Measurements from ENCODE around the gene SFPQ. TPM values are rescaled to one million over a fixed set of nuclear protein-coding genes. Genes with fewer than 3 reads are reported as not detected.

SFPQ gene
- total and polyA plus RNA-seq, 2 experiments from 2014 or later = 170 to 183 TPM

DNA sequence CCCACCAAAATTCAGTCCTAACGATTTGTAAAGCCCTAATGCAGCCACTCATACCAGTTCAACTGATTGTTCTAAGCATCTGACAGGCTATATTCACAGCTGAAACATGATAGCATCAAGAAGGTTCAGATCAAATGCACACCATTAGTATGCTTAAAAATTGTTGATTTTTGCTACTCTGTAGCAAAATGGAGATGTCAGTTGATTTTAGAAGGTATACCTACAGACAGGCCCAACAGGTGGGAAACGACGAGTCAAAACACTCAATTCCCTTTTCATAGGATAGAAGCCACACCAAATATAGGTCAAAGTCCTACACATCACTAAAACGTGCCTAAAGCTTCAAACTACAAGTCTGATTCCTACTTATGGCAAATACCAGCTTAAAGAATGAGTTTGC, 6.7 kb downstream of the SFPQ start:
- H3K27me3 ChIP-seq = no peaks in the 10 kb centered on the region
- H4K20me1 ChIP-seq (ENCODE audit: insufficient read depth, poor library complexity, severe bottlenecking) = peaks cover 100% of the 10 kb centered on the region
- TF ChIP-seq, protein P1, sequence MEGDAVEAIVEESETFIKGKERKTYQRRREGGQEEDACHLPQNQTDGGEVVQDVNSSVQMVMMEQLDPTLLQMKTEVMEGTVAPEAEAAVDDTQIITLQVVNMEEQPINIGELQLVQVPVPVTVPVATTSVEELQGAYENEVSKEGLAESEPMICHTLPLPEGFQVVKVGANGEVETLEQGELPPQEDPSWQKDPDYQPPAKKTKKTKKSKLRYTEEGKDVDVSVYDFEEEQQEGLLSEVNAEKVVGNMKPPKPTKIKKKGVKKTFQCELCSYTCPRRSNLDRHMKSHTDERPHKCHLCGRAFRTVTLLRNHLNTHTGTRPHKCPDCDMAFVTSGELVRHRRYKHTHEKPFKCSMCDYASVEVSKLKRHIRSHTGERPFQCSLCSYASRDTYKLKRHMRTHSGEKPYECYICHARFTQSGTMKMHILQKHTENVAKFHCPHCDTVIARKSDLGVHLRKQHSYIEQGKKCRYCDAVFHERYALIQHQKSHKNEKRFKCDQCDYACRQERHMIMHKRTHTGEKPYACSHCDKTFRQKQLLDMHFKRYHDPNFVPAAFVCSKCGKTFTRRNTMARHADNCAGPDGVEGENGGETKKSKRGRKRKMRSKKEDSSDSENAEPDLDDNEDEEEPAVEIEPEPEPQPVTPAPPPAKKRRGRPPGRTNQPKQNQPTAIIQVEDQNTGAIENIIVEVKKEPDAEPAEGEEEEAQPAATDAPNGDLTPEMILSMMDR (IDR thresholded peaks at IDR 0.05; ENCODE audit: poor library complexity) = no peak
- TF ChIP-seq EZH2phosphoT487 (IDR thresholded peaks at IDR 0.05; ENCODE audit: low read depth, severe bottlenecking, unreplicated experiment) = no peak
- TF ChIP-seq EZH2 (IDR thresholded peaks at IDR 0.05; ENCODE audit: borderline replicate concordance) = no peak
- no peak overlapping the region for H3K27ac ChIP-seq
- H3K4me3 ChIP-seq = no peak overlapping the region
- no peak overlapping the region for H2AFZ ChIP-seq
- H3K4me2 ChIP-seq = no peak overlapping the region
- H3K79me2 ChIP-seq = peaks cover 100% of the 10 kb centered on the region
- 71% methylated on average over 4 of the region's 4 CpGs for WGBS (ENCODE audit: low lambda C conversion rate, missing lambda C conversion rate)
- H3K9me2 ChIP-seq (replicated peaks; ENCODE audit: insufficient read depth) = no peaks in the 10 kb centered on the region
- H3K36me3 ChIP-seq (replicated peaks; ENCODE audit: insufficient read depth, low read depth) = peaks cover 10% of the 10 kb centered on the region
- H3K4me1 ChIP-seq (ENCODE audit: insufficient read depth) = peaks cover 55% of the 10 kb centered on the region
- H3K9me3 ChIP-seq (ENCODE audit: low read depth) = no peaks in the 10 kb centered on the region
- DNase-seq (ENCODE audit: low spot score) = no peak

DNA sequence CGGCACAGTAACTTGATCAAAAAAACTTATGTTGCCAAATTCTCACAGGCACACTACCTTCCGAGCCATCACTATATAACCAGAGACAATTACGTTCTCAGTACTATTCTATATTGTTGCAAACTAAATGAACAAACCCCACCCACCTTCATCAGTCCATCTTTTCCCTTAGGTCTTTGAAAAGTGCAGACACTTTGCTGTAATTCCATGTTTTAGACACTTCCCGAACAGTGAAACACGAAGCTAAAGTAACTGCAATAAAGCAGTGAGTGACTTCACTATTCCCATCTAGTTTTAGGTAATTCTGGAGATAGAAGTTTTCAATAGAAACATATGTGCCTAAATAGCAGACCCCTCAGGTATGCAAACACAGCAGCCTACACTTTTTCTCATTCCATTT, 7.7 kb downstream of the SFPQ start:
- WGBS (ENCODE audit: low lambda C conversion rate, missing lambda C conversion rate) = 82% methylated on average over 5 of the region's 5 CpGs

DNA sequence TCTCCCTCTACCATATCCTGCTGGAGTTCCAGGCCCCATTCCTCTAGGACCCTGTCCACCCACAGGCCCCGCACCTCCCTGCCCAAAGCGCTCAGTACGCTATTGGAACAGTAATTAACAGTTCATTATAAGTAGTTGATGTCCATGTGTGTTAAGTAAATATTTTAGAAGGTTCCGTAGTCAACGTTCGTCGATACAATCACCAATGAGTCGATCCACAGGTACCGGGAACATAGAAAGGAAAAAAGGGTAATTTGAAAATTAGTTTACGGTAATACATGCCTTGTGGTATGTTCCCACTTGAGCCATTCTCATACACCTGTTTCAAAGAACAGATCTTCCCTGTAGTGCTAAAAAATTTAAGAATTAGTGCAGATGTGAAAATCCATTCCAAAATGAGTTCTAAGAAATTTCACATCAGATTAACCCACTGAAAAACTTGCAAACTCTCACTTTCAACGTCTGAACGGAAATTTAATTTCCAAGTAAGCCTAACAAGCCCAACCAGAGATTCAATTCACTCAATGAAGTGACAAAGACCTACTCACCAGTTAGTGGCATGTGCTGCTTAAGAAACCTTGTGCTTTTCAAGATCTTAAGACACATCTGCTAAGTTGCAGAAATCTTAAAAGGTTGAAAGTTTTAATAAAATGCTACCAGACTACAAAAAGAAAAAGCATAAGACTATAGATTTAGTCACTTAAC, 8.3 kb downstream of the SFPQ start:
- Histone ChIP-seq H4K20me1 (ENCODE audit: insufficient read depth, poor library complexity, severe bottlenecking) (peaks cover 100% of the 10 kb centered on the region), H3K4me2 (no peak overlapping the region), H3K79me2 (peaks cover 97% of the 10 kb centered on the region), H2AFZ (no peak overlapping the region), H3K4me1 (ENCODE audit: insufficient read depth) (peaks cover 55% of the 10 kb centered on the region), H3K4me3 (no peak overlapping the region), H3K27ac (no peak overlapping the region), H3K27me3 (no peaks in the 10 kb centered on the region), H3K9me2 (replicated peaks; ENCODE audit: insufficient read depth) (no peaks in the 10 kb centered on the region), H3K36me3 (replicated peaks; ENCODE audit: insufficient read depth, low read depth) (peaks cover 6% of the 10 kb centered on the region), H3K9me3 (ENCODE audit: low read depth) (no peaks in the 10 kb centered on the region)
- WGBS (ENCODE audit: low lambda C conversion rate, missing lambda C conversion rate) = 84% methylated on average over 12 of the region's 12 CpGs
- TF ChIP-seq EZH2 (IDR thresholded peaks at IDR 0.05; ENCODE audit: borderline replicate concordance) = no peak
- DNase-seq (ENCODE audit: low spot score) = no peak

More for the DNA sequence above, 7.7 kb downstream of the SFPQ start:
- no peak overlapping the region for H2AFZ ChIP-seq
- DNase-seq (ENCODE audit: low spot score) = no peak
- no peak overlapping the region for H3K4me3 ChIP-seq
- H3K9me2 ChIP-seq (replicated peaks; ENCODE audit: insufficient read depth) = no peaks in the 10 kb centered on the region
- peaks cover 98% of the 10 kb centered on the region for H3K79me2 ChIP-seq
- H3K36me3 ChIP-seq (replicated peaks; ENCODE audit: insufficient read depth, low read depth) = peaks cover 8% of the 10 kb centered on the region
- no peak overlapping the region for H3K27ac ChIP-seq
- peaks cover 100% of the 10 kb centered on the region for H4K20me1 ChIP-seq (ENCODE audit: insufficient read depth, poor library complexity, severe bottlenecking)
- TF ChIP-seq EZH2phosphoT487 (IDR thresholded peaks at IDR 0.05; ENCODE audit: low read depth, severe bottlenecking, unreplicated experiment) = no peak
- no peaks in the 10 kb centered on the region for H3K9me3 ChIP-seq (ENCODE audit: low read depth)
- H3K4me2 ChIP-seq = no peak overlapping the region
- peaks cover 58% of the 10 kb centered on the region for H3K4me1 ChIP-seq (ENCODE audit: insufficient read depth)
- no peaks in the 10 kb centered on the region for H3K27me3 ChIP-seq

- Histone ChIP-seq H3K9me3 (ENCODE audit: low read depth) (no peaks in the 10 kb centered on the region), H2AFZ (no peak overlapping the region), H3K4me1 (ENCODE audit: insufficient read depth) (peaks cover 39% of the 10 kb centered on the region), H3K4me2 (no peak overlapping the region), H4K20me1 (ENCODE audit: insufficient read depth, poor library complexity, severe bottlenecking) (peaks cover 98% of the 10 kb centered on the region), H3K9me2 (replicated peaks; ENCODE audit: insufficient read depth) (no peaks in the 10 kb centered on the region), H3K4me3 (no peak overlapping the region), H3K36me3 (replicated peaks; ENCODE audit: insufficient read depth, low read depth) (peaks cover 10% of the 10 kb centered on the region), H3K27ac (no peak overlapping the region), H3K79me2 (peaks cover 86% of the 10 kb centered on the region), H3K27me3 (no peaks in the 10 kb centered on the region)
- WGBS (ENCODE audit: low lambda C conversion rate, missing lambda C conversion rate) = 60% methylated on average over 4 of the region's 4 CpGs
- TF ChIP-seq, protein P1 (IDR thresholded peaks at IDR 0.05; ENCODE audit: poor library complexity) = no peak
- TF ChIP-seq EZH2phosphoT487 (IDR thresholded peaks at IDR 0.05; ENCODE audit: low read depth, severe bottlenecking, unreplicated experiment) = no peak
- TF ChIP-seq EZH2 (IDR thresholded peaks at IDR 0.05; ENCODE audit: borderline replicate concordance) = no peak
- no peak for DNase-seq (ENCODE audit: low spot score)
These were observed 11.0 kb downstream of the SFPQ start for GRCh38 chr1:35181790-35182455.
